NOMO-1 treated with DMSO at 0.1 percent for 48 hours (cell line): ENCODE results near the gene BABAM2.
"Not testable (repeated sequence)": the region's sequence is repeated elsewhere in the genome, so short reads cannot be mapped to it uniquely, and the experiment has no call there.

Experiments used
- DNase-seq: peaks from one replicate; lab custom pipeline; 2025; ENCODE audit not compliant: unreplicated experiment; lab: John Stamatoyannopoulos, UW

Gene BABAM2

DNA sequence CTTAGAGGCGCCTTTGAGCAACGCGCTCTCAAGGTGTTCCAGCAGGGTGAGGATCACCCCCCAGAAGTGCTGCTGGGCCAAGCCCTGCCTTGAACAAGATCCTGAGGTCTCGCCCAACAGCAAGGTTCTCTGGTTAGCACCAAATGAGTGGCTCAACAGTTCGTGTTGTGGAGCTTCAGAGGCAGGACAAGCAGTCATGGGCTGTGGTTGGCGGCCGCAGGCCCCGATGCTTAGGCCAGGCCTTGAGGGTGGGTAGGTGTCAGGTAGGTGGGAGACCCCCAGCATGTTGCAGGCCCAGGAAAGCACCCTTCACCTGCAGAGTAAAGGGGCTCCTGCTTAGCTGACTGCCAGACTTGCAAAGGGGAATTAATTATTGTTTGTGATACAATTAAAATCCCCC is 431.9 kb downstream of the BABAM2 start:
- no peak for DNase-seq

DNA sequence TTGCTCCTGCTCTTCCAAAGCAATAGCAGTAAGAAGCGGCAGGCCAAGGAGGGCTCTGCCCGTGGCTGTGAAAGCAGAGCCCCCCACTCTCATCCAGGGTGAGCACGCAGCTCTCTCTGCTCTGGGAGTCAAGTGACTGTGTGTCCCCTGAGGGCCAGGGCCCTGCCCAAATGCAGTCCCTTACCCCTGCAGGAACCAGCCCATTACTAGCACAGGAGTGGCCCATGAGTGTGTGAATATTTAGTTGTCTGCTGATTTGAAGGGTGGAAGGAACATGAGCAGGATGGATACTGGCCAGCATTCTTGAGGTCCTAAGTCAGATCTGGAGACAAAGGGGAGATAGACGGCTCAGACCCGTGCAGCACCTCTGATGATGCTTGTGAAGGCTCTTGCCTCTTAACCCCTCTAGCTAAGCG is 432.5 kb downstream of the BABAM2 start:
- no peak for DNase-seq

DNA sequence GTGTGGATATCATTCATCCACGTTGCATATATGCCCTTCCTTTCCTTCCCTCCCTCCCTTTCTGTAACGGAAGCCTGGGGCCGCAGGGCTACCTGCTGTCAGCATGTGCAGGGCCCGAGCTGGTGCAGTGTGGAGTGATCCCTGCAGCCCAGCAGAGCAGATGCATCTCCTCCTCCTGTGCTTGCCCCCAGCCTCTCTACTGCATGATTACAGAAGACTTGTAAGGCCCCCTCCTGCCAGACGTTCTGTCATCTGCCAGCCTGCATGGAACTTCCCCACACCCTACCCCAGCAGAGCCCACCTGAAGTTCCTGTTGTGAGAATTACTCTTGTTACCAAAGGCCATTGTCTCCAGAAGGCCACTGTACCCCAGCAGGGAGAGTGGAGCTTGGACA is 434.6 kb downstream of the BABAM2 start:
- DNase-seq = peak; percentile 2

DNA sequence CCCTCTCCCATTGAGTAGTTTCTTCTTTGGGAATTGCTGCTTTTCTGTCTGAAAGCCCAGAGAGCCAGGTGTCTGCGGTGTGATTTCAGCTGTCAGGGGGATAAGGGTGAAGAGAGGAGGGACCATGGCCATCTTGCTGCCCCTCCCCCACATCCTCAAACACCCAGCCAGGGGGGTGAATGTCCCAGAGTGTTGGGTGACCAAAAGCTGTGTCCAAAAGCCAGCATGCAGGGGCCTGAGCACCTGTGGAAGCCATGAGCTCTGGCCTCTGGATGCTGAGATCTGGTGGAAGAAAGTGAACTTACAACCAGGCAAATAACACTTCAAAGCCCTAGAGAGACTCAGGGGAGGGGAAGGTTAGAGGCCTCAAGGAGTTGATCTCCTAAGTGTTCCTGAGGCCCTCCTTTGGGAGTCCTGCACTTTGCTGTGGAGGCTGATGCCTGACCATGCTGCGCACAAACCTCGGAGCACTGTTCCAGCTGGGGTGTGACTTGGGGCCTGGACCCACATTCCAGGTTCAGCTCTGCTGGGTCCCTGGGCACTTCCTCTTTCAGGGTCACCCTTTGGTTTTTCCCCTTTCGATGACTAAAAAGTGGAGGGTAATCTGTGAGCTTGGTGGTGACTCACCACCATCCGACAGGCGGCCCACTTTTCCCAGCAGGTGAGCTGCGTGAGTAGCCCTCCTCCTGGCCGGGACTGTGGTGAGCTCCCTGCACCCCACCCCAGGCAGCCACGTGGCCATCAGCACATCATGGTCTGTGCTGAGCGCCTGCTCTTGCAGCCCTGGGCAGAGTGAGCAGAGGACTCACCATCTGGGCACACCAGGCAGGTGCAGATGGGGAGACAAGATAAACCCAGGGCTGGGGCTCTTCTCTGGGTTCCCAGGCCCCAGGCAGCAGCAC is 435.3 kb downstream of the BABAM2 start:
- DNase-seq = peak; percentile 44

DNA sequence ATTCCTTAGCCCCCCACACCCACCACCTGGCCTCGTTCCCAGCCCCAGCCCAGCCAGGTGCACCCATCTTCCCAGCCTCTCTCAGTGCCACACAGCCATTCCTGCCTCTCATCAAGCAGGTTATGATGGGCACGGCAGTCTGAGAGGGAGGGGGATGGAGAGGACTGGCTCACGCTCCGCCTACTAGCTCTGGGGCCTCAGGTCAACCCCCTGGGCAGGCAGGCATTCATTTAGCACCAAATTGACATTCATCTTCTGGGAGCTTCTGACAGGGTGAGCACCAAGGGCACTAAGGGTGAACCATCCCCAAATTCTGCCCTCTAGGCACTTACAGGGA is 435.9 kb downstream of the BABAM2 start:
- no peak for DNase-seq

DNA sequence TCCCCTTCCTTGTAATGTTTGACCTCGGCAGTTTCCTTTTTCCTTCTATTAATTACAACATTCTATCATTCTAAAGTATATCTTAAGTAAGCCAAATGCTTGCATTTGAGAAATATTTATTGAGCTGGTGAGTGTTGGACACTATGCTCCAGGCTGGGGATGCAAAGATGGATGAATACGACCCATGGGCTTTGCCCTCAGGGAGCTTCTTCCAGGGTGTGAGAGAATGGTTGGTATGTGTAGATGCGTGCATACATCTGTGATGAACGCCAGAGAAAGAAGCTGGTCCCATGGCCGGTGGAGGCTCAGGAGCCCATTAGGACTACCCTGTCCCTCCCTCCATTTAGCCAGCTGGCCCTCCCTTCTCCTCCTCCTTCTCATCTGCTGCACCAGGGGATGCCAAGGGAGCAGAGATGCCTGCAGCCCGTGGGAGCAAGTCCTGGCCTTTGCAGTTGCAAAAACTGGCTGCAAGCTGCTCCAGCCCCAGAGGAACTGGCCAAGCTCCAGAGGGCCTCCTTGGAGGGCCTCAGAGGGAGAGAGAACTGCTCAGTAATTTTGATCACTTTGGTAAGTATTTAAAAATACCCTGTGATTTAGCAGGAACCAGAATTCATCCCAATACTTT is 436.5 kb downstream of the BABAM2 start:
- DNase-seq = no peak

DNA sequence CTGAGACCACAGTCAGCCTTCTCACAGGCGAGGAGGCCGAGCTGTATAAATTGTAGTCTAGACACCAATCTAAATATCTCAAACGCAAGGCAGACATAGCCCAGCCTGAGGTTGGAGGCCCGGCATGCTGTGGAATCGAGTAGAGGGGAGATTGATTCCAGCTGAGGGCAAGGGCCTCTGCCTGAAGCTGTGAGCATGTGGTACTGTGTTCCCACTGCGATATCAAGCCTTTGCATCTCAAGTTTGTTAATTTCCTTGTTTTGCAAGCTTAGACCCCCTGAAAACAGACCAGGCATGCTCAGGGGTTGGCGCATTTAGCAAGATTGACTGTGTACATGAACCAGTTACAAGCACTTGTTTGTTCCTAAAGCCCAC is 437.0 kb downstream of the BABAM2 start:
- DNase-seq = no peak

DNA sequence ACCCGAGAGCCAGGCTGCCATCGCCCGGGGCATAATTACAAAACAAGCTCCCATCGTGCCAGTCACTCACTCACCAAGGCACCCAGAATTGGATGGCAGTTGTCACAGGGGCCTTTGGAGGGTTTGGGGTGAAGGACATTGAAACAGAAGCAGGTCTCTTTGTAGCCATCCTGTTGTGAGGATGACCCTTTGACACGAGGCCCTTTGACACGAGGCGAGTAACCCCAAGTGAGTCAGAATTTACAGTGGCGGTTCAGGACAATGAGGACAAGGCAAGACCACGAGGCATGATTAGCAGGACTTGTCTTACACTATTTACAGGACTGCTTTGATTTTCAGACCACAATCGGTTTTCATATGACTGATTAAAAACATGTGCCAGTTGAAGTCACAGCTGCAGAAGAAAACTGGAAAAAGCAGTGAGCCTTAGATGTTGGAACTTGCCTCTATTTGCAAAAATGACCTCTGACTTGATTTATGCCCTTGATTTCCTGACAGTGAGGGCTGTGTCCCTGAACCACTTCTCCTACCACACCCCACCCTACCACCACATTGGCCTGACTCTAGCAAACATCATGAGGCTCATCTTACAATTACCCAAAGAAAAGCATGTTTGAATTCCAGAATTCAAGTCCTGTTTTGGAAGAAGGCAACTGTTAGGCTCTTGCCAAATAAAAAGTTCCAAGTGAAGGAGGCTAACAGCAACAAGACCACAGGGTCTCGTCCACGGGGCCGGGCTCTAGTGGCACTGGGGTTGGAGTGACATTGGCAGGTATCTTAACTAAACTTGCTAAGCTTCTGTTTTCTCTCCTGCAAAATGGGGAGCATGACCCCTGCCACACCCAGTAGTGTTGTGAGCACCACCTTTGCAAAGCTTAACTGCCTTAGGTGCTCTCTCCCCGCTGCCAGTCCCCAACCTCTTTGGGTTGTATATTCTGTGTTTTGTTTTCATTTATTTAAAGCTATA is 437.7 kb downstream of the BABAM2 start:
- DNase-seq = peak; percentile 20

DNA sequence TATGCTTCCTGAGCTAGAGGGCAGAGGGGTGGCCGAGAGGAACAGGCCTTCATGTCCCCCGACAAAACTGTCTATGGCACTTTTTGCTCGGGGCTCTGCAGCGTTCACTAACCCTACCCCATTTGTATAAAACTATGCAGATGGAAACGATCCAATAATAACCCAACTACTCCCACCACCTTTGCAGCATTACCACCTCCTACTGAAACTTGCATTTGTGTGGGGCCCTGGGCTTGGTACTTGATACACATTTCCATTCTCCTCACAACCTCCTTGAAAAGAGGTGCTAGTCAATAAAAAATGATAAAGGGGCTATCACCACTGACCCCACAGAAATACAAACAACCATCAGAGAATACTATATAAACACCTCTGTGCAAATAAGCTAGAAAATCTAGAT is 438.7 kb downstream of the BABAM2 start:
- DNase-seq = no peak

DNA sequence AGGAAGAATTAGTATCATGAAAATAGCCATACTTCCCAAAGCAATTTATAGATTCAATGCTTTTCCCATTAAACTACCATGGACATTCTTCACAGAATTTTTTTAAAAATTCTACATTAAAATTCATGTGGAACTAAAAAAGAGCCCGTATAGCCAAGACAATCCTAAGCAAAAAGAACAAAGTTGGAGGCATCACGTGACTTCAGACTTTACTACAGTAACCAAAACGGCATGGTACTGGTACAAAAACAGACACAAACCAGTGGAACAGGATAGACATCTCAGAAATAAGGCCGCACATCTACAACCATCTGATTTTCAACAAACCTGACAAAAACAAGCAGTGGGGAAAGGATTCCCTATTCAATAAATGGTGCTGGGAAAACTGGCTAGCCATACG is 440.2 kb downstream of the BABAM2 start:
- not testable (repeated sequence) for DNase-seq

DNA sequence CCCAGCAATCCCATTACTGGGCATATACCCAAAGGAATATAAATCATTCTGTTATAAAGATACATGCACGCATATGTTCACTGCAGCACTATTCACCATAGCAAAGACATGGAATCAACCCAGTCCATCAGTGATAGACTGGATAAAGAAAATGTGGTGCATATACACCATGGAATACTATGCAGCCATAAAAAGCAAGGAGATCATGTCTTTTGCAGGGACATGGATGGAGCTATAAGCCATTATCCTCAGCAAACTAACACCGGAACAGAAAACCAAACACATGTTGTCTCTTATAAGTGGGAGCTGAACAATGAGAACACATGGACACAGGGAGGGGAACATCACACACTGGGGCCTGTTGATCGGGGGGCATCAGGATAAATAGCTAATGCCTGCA is 441.3 kb downstream of the BABAM2 start:
- not testable (repeated sequence) for DNase-seq

DNA sequence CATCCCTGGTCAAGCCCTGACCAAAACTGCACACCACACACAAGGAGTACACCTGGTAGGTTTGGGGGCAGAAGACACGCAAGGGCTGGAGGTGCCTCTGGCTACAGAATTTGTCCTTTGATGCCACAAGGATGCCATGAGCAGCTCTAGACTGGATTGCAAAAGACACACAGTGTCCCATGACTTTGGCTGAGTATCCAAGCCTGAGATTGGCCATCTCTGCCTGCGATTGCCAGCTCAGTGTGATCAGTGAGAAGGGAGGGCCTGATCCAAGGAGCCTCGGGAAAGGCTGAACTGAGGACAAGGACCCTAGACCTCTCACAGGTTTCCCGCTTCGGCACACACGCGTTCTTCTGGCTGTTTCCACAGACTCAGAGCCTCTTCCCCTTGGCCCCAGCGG is 442.2 kb downstream of the BABAM2 start:
- no peak for DNase-seq

DNA sequence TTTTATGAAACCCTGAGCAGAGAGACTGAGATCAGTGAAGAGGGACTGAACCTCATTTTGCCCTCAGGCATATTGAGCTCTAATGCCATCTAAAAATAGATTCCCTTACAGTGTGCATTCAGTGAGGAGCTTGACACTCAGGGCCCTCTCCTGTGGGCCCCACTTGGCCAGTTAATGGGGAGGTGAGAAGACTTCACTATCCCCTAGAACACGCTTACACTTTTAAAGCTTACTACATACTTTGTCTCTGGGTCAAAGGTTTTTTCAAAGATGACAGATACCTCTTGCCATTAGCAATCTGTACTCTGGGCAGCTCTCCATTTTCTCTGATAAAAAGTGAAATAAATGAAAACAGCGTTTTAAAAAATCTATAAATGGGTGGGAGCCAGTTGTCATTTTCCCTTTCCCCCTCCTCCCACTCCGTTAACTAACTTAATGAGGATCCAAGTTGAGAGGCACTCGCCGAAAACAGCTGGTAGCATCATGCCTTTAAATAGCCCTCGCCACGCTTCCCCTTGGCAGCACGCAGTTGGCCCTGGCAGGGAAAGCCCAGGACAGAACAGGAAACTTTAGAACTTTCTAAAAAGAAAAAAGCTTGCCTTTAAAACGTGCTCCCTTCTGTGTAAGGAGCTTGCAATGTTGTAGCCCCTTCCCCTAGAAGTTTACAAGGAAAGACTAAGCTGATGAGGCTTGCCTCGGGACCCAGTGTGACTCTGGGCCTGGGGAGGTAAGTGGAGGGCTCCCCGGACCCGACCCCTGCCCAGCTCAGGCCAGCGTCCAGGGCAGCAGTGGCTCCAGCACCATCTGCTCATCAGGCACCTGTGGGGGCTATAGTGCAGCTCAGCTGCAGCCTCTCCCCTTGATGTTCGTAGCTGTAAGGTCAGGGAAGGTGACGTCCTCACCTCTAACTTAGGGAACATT is 443.3 kb downstream of the BABAM2 start:
- no peak for DNase-seq

DNA sequence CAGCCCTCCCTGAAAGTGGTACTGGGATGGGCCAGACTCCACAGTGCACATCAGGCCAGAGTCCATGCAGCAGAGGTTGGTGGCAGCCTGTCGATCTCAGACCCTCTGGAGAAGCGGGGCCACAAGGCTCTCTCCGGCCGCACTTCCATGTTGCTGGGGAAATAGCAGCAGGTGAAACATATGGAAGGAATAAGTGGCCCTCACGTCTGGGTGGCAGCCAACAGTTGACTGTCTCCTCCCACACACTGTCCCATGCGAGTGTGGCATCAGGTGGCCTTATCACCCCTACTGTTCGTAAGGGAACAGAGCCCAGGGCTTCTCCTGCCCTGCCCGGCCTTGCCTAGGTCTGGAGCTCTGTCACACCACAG is 444.0 kb downstream of the BABAM2 start:
- DNase-seq = no peak

DNA sequence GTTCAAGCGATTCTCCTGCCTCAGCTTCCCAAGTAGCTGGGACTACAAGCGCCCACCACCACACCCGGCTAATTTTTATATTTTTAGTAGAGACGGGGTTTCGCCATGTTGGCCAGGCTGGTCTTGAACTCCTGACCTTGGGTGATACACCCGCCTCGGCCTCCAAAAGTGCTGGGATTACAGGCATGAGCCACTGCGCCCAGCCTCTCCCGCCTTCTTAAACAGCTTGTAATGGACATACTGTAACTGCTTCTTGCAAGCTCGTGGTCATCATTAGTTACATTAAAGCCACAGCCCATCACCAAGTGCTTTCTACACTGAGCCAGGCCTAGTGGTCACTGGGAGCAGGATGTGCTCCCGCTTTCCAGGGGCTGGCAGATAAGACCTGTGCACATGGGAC is 444.7 kb downstream of the BABAM2 start:
- DNase-seq = not testable (repeated sequence)

DNA sequence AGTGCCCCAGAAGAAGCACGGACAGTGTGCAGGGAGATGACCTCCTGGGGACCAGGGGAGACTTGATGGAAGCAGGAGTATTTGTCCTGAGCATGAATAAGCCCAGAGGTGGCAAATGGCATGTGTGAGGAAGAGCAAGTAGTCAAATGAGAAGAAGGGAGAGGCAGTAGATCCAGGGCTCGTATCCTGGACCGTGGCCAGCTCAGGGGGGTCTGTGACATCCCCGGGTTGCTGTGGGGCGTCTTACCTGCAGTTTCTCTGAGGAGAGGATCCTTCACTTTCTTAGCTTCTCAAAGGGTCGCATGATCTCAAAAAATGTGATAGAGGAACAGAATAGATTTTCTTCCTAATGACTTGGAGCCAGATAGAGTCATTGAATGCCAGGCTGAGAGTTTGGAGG is 445.1 kb downstream of the BABAM2 start:
- no peak for DNase-seq

DNA sequence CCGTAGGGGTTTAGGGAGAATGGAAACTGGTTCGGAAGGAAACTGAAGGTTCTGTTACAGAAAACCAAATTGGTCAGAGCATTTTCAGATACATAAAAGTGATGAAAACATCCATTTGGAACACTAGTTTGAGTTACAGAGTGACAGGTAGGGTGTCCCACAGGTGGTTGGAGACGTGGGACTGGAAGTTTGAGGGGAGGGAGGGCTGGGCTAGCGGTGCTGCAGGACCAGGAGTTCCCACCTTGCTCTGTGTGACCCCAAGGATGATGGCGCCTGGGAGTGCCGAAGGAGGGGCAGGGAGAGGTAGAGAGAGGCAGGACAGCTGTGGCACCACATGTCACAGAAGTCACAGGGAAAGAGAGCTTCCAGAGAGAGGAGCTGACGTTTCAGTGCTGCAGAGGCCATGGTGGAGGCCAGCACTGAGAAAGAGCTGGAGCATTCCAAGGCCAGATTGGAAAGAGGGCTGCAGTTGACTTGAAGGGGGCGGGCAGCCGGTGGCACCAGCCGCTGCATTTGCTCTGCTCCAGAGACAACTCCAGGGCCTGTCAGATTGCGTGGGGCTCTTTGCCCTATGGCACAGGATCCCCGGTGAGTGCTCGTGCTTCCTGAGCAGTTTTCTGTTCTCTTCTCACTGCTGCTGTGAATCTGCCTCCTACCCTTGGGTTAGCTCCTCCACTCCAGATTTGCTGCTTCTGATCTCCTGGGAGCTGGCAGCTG is 445.9 kb downstream of the BABAM2 start:
- no peak for DNase-seq

DNA sequence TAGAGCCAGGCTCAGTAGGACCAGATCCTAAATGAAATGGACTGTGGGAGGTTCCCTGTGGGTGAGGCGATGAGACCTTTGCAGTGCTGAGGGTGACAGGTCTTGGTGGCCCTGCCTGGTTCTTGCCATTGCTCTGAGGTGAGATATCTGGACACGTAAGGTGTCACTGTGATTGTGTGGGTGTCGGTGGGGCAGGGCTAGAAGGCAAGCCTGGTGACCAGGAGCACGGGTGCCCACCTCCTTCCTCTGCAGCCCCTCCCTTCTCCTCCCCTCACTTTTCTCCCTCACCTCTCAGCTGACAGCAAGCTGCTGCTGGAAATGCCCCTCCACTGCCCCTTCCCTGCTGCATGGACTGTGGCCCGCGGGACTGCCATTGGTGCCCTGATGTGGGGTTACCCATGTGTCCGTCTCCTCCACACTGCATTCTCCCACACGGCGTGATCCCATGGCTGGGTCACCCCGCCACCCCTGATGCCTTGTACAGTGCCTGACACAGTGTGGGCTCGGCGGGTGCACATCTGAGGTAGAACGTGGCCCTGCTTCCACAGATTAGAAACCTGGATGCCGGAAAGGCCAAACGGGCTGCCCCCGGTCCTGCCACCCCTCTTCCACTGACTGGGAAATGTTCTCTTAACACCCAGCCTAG is 446.6 kb downstream of the BABAM2 start:
- no peak for DNase-seq

DNA sequence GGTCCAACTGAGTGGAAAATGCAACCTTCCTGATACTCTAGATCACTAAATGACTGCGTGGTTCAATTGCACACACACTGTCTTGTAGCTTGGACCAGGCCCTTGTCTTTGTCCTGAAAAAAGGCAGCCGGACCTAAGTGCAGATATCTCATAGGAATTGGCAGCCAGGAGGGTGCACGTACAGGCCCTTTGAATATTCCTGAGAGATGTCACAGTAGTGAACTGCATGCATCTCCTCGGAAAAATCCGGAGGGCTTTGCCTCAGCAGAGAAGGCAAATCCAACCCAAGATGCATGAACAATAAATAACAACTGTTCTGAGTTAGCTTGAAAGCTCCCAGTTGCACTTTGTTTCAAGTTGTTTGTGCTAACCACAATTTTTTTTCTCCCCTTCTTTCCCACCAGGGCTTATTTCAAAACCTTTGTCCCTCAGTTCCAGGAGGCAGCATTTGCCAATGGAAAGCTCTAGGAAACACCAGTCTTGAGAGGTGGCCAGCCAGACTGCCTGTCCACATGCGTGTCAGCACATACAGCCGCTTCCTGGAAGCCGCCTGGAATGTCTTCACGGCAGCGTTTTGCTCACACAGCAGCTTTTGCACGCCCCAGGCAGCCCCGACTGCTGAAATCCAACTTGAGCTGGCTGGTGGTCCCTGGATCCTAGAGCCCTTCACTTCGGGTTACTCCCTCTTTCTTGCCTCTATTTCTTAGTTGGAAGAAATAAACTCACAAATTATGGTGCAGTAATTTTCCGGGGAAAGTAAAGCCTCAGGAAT is 447.7 kb downstream of the BABAM2 start:
- DNase-seq = no peak
